ENCODE measurements around the gene SMG6.

Gene SMG6

GRCh38 chr17:2319051-2319450, 15.5 kb upstream of the SMG6 start:
- no peak for TF ChIP-seq CTCF (IDR thresholded peaks at IDR 0.05)

GRCh38 chr17:2317796-2318195, 14.2 kb upstream of the SMG6 start:
- TF ChIP-seq CTCF (IDR thresholded peaks at IDR 0.05): no peak

- TF ChIP-seq CTCF (IDR thresholded peaks at IDR 0.05): no peak
Observed at GRCh38 chr17:2312736-2313135, 9.2 kb upstream of the SMG6 start.

GRCh38 chr17:2309338-2310154, 6.0 kb upstream of the SMG6 start:
- TF ChIP-seq CTCF (IDR thresholded peaks at IDR 0.05): no peak

GRCh38 chr17:2304931-2305330, 1.3 kb upstream of the SMG6 start:
- TF ChIP-seq CTCF (IDR thresholded peaks at IDR 0.05): no peak

GRCh38 chr17:2302778-2303203, 794 bp downstream of the SMG6 start:
- TF ChIP-seq CTCF (IDR thresholded peaks at IDR 0.05): no peak

GRCh38 chr17:2299756-2300155, 3.8 kb downstream of the SMG6 start:
- no peak for TF ChIP-seq CTCF (IDR thresholded peaks at IDR 0.05)
